Transverse colon (tissue), 4 donors: ENCODE data around the gene BHMT2. TPM values are rescaled to one million over a fixed set of nuclear protein-coding genes. Genes with fewer than 3 reads are reported as not detected.

Source experiments
- DNase-seq: peaks from one replicate; pipeline ENCODE4 v3.0.0-alpha.2; 2019
- H3K27ac ChIP-seq, 4 donors: fragments of 200-600 bp; sonication (generic); 2 replicates each; pipeline ENCODE4 v1.5.1; 2016 to 2018; ENCODE audit warnings: inconsistent platforms in 4 of 4
- H3K27me3 ChIP-seq: fragments of 200-600 bp; sonication (generic); 2 replicates; pipeline ENCODE4 v1.5.1; 2017; ENCODE audit warnings: inconsistent platforms
- H3K36me3 ChIP-seq, 4 donors: fragments of 200-600 bp; sonication (generic); 2 replicates each; pipeline ENCODE4 v1.5.1; 2017 to 2019; ENCODE audit warnings: inconsistent platforms in 4 of 4
- H3K4me1 ChIP-seq, 4 donors: fragments of 200-600 bp; sonication (generic); 2 replicates each; pipeline ENCODE4 v1.5.1; 2017 to 2020; ENCODE audit warnings: inconsistent platforms in 4 of 4
- H3K4me3 ChIP-seq, 4 donors: fragments of 200-600 bp; sonication (generic); 1 replicate in 1 of 4; 2 replicates in 3 of 4; pipeline versions ENCODE4 v1.5.1 to v1.6.1; 2017 to 2019; ENCODE audit warnings: inconsistent platforms in 4 of 4
- H3K9me3 ChIP-seq, 2 donors: fragments of 200-600 bp; sonication (generic); 2 replicates each; pipeline ENCODE4 v1.5.1; 2017 to 2019; ENCODE audit warnings: inconsistent platforms in 2 of 2
- EP300 ChIP-seq: sonication (generic); formaldehyde crosslinking; IDR thresholded peaks from one replicate; pipeline ENCODE4 v1.6.1; 2017; ENCODE audit warnings: antibody characterized with exemption, low read depth
- POLR2A ChIP-seq: fragments of 450-650 bp; IDR thresholded peaks from one replicate; pipeline ENCODE4 v1.6.1; 2016; ENCODE audit warnings: antibody characterized with exemption, mild to moderate bottlenecking, moderate library complexity
- POLR2AphosphoS5 ChIP-seq, 3 donors: sonication (generic); formaldehyde crosslinking; IDR thresholded peaks; one replicate each; pipeline ENCODE4 v1.6.1; 2016; ENCODE audit warnings: antibody characterized with exemption in 3 of 3
- WGBS, 2 donors: methylation state at CpG; one replicate each; pipeline ENCODE4 v1.1.5; 2018; ENCODE audit warnings: low coverage in 1 of 2; 5-methylcytosine and 5-hydroxymethylcytosine counted together
- in situ Hi-C, 4 donors: fragments of 200-750 bp; cut with MboI; loops; one replicate each; pipeline versions ENCODE4 v1.15.0 to v1.15.1; 2017; ENCODE audit warnings: low sequenced_read_pairs in 3 of 4, low pct_ligation_motif_present in 1 of 4, low pct_unique_long_range_greater_than_20kb in 1 of 4
- intact Hi-C: fragments of 100-400 bp; cut with DNase I; formaldehyde crosslinking; loops from one replicate; pipeline ENCODE4 v1.15.1; 2023; ENCODE audit warnings: low total_unique reads
- total RNA-seq, 4 donors: library from RNA; depleted of rRNA; stranded (reverse); fragments of >200 nt; gene quantifications; one replicate each; pipeline ENCODE4 v1.1.0, GENCODE V29; 2016
- TF ChIP-seq, protein P1 (sequence below), 5 experiments: fragments of 200-600 bp in 3 of 5; fragments of 450-650 bp in 2 of 5; sonication (generic) in 3 of 5; IDR thresholded peaks; 1 replicate in 2 of 5; 2 replicates in 3 of 5; pipeline ENCODE4 v1.5.1; 2016 to 2017; ENCODE audit warnings: antibody characterized with exemption in 5 of 5, inconsistent platforms in 3 of 5, mild to moderate bottlenecking in 2 of 5, moderate library complexity in 1 of 5

BHMT2 gene
- total RNA-seq, 4 donors from 2014 or later, result 1.6 to 12.1 (median 2.5) TPM

GRCh38 chr5:79023348-79023747 is 46.2 kb upstream of the BHMT2 start:
- in situ Hi-C loops, result loop anchor here in 3 of 4 donors (10.0 to 25.0 kb wide), 3 partner anchors 111 to 439 kb away; no protein-coding TSS in a partner anchor
- peaks cover 0 to 21% (median 5%) of the 10 kb centered on the region in 4 donors for H3K4me1 ChIP-seq
- no peak for DNase-seq
- no peak overlapping the region for H3K4me3 ChIP-seq
- no peaks in the 10 kb centered on the region for H3K9me3 ChIP-seq
- 84 to 100% methylated on average over 1 of the region's 1 CpG for WGBS, 2 donors
- no peak for TF ChIP-seq POLR2AphosphoS5 (IDR thresholded peaks at IDR 0.05)
- TF ChIP-seq EP300, result no peak
- no peak for TF ChIP-seq POLR2A
- TF ChIP-seq, protein P1, sequence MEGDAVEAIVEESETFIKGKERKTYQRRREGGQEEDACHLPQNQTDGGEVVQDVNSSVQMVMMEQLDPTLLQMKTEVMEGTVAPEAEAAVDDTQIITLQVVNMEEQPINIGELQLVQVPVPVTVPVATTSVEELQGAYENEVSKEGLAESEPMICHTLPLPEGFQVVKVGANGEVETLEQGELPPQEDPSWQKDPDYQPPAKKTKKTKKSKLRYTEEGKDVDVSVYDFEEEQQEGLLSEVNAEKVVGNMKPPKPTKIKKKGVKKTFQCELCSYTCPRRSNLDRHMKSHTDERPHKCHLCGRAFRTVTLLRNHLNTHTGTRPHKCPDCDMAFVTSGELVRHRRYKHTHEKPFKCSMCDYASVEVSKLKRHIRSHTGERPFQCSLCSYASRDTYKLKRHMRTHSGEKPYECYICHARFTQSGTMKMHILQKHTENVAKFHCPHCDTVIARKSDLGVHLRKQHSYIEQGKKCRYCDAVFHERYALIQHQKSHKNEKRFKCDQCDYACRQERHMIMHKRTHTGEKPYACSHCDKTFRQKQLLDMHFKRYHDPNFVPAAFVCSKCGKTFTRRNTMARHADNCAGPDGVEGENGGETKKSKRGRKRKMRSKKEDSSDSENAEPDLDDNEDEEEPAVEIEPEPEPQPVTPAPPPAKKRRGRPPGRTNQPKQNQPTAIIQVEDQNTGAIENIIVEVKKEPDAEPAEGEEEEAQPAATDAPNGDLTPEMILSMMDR (IDR thresholded peaks at IDR 0.05), result no peak
- H3K27me3 ChIP-seq, result peaks cover 5% of the 10 kb centered on the region
- no peaks in the 10 kb centered on the region for H3K36me3 ChIP-seq
- no peak overlapping the region for H3K27ac ChIP-seq
- intact Hi-C loops, result loop anchor here (5.0 to 10.0 kb wide), 3 partner anchors 109 to 444 kb away; partner anchors contain the start of gene JMY

DNA sequence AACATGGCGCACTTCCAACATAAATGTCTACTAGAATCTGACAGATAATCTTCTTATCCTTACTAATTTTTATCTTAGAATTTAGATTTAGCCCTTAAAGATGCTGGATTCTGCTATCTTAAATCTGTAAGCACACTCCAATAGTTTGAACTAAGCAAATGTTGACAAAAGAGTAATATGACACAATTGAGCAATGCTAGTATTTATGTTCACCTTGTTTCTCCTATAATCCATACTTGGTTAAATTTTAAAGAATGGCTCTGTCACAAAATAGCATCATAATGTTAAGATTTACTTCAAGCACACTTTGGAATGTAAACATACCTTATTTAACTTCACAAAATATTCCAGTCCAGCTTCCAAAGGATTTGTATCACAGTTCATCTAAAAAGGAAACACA is 45.6 kb upstream of the BHMT2 start:
- no peak for DNase-seq
- Histone ChIP-seq H3K9me3 (no peaks in the 10 kb centered on the region), H3K4me3 (no peak overlapping the region), H3K36me3 (no peaks in the 10 kb centered on the region), H3K27me3 (peaks cover 5% of the 10 kb centered on the region), H3K27ac (peak overlapping the region in 1 of 4 donors; percentile 12), H3K4me1 (peaks cover 0 to 21% (median 5%) of the 10 kb centered on the region in 4 donors)
- in situ Hi-C loops, result loop anchor here in 3 of 4 donors (10.0 to 25.0 kb wide), 3 partner anchors 111 to 438 kb away; no protein-coding TSS in a partner anchor
- TF ChIP-seq, protein P1 (IDR thresholded peaks at IDR 0.05), result no peak
- no peak for TF ChIP-seq POLR2A
- TF ChIP-seq EP300, result no peak
- TF ChIP-seq POLR2AphosphoS5 (IDR thresholded peaks at IDR 0.05), result no peak
- intact Hi-C loops, result loop anchor here (5.0 to 10.0 kb wide), 3 partner anchors 108 to 443 kb away; partner anchors contain the start of gene JMY
- 94 to 100% methylated on average over 1 of the region's 1 CpG for WGBS, 2 donors

GRCh38 chr5:79025054-79025472 is 44.5 kb upstream of the BHMT2 start:
- Histone ChIP-seq H3K27me3 (peaks cover 5% of the 10 kb centered on the region), H3K36me3 (no peaks in the 10 kb centered on the region), H3K4me1 (peaks cover 0 to 21% (median 5%) of the 10 kb centered on the region in 4 donors), H3K9me3 (no peaks in the 10 kb centered on the region), H3K27ac (peak overlapping the region in 1 of 4 donors; percentile 35), H3K4me3 (peak overlapping the region in 2 of 4 donors; percentile 7 to 36)
- intact Hi-C loops (loop anchor here (10.0 kb wide), 1 partner anchor 210 kb away; the partner anchor contains the start of gene JMY), in situ Hi-C loops (loop anchor here (10.0 to 25.0 kb wide), 3 partner anchors 110 to 430 kb away; no protein-coding TSS in a partner anchor)
- TF ChIP-seq, protein P1 (IDR thresholded peaks at IDR 0.05), result peak; percentile 86 to 97 (median 96)
- TF ChIP-seq POLR2AphosphoS5 (IDR thresholded peaks at IDR 0.05), result no peak
- DNase-seq, result peak; percentile 56
- WGBS, 2 donors, result 0 to 11% methylated on average over 5 to 13 of the region's 13 CpGs

DNA sequence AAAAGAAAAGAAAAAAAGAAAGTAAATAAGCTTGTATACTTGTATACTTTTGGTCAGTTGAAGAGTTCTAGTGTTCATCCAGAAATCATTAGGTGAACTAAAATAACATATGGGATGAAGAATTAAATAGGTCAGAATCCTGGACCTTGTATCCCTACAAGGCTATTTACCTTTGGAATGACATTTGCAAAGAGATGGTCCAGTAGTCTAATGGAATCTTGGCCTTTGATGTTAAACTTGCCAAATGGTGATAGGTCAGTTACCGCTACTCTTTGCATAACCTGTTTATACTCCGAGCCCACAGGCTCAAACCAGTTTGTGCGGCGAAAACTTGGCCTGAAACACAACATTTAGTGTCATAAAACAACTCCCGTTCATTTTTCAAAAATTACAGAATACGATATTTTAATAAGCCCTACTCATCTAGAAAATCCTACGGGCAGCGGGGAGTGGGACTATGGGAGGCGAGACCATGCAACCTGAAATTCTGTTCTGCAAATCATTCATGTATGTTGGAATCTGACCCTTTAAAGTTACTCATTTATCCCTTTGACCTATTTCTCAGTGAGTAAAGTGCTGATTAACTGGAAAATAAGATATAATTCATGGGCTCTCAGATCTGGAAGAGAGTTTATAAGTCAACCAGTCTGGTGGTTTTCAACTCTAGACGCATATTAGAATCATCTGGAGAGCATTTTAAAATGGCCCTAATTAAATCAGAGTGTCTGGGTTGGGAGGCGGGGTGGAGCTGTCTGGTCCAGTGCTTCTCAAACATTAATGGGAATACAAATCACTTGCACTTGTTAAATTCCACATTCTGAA is 38.7 kb upstream of the BHMT2 start:
- Histone ChIP-seq H3K4me1 (no peaks in the 10 kb centered on the region), H3K4me3 (no peak overlapping the region), H3K36me3 (no peaks in the 10 kb centered on the region), H3K9me3 (no peaks in the 10 kb centered on the region), H3K27me3 (no peaks in the 10 kb centered on the region), H3K27ac (no peak overlapping the region)
- in situ Hi-C loops (loop anchor here in 2 of 4 donors (10.0 to 25.0 kb wide), 2 partner anchors 106 to 434 kb away; no protein-coding TSS in a partner anchor), intact Hi-C loops (no loop called here)
- no peak for DNase-seq
- WGBS, 2 donors, result 93 to 95% methylated on average over 11 of the region's 11 CpGs
- TF ChIP-seq, protein P1 (IDR thresholded peaks at IDR 0.05), result no peak
- TF ChIP-seq POLR2AphosphoS5 (IDR thresholded peaks at IDR 0.05) (no peak), EP300 (no peak), POLR2A (no peak)
